HL-60 (cell line): ENCODE measurements around the gene CRIM1.

Experiments used
- TF ChIP-seq, protein P1 (sequence below): IDR thresholded peaks from 2 replicates; pipeline ENCODE4 v1.6.1; 2012; ENCODE audit warnings: low read depth; ENCODE audit not compliant: insufficient replicate concordance
- TF ChIP-seq, protein P2 (sequence below): IDR thresholded peaks from one replicate; pipeline ENCODE4 v1.5.1; 2011; ENCODE audit warnings: low read length, control low read depth, inconsistent platforms; ENCODE audit not compliant: insufficient read depth

- TF ChIP-seq, protein P1, sequence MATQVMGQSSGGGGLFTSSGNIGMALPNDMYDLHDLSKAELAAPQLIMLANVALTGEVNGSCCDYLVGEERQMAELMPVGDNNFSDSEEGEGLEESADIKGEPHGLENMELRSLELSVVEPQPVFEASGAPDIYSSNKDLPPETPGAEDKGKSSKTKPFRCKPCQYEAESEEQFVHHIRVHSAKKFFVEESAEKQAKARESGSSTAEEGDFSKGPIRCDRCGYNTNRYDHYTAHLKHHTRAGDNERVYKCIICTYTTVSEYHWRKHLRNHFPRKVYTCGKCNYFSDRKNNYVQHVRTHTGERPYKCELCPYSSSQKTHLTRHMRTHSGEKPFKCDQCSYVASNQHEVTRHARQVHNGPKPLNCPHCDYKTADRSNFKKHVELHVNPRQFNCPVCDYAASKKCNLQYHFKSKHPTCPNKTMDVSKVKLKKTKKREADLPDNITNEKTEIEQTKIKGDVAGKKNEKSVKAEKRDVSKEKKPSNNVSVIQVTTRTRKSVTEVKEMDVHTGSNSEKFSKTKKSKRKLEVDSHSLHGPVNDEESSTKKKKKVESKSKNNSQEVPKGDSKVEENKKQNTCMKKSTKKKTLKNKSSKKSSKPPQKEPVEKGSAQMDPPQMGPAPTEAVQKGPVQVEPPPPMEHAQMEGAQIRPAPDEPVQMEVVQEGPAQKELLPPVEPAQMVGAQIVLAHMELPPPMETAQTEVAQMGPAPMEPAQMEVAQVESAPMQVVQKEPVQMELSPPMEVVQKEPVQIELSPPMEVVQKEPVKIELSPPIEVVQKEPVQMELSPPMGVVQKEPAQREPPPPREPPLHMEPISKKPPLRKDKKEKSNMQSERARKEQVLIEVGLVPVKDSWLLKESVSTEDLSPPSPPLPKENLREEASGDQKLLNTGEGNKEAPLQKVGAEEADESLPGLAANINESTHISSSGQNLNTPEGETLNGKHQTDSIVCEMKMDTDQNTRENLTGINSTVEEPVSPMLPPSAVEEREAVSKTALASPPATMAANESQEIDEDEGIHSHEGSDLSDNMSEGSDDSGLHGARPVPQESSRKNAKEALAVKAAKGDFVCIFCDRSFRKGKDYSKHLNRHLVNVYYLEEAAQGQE, result no peak
- TF ChIP-seq, protein P2, sequence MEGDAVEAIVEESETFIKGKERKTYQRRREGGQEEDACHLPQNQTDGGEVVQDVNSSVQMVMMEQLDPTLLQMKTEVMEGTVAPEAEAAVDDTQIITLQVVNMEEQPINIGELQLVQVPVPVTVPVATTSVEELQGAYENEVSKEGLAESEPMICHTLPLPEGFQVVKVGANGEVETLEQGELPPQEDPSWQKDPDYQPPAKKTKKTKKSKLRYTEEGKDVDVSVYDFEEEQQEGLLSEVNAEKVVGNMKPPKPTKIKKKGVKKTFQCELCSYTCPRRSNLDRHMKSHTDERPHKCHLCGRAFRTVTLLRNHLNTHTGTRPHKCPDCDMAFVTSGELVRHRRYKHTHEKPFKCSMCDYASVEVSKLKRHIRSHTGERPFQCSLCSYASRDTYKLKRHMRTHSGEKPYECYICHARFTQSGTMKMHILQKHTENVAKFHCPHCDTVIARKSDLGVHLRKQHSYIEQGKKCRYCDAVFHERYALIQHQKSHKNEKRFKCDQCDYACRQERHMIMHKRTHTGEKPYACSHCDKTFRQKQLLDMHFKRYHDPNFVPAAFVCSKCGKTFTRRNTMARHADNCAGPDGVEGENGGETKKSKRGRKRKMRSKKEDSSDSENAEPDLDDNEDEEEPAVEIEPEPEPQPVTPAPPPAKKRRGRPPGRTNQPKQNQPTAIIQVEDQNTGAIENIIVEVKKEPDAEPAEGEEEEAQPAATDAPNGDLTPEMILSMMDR, result no peak
Observed at GRCh38 chr2:36329251-36329650, 26.3 kb upstream of the CRIM1 start.
